HepG2 (cell line): ENCODE results near the gene FRK. TPM values are rescaled to one million over a fixed set of nuclear protein-coding genes. Genes with fewer than 3 reads are reported as not detected.

ENCODE experiments used
- ATAC-seq: fragments of 200-7000 bp; cut with Tn5 transposase; 3 replicates; pipeline ENCODE4 v1.9.1; 2020; ENCODE audit warnings: mild to moderate bottlenecking, moderate library complexity
- BruUV-seq: library from RNA; stranded (reverse); fragments of 400-500 nt; replicated peaks from 2 replicates; lab custom pipeline; 2021; lab: Mats Ljungman, UMichigan
- CTCF ChIA-PET: fragments of 300-600 bp; formaldehyde crosslinking; extraction: SDS; loops from one replicate; lab custom pipeline; 2021; ENCODE audit warnings: low total read pairs, inconsistent platforms, low intra/inter-chr PET ratio; lab: Yijun Ruan, JAX
- POLR2A ChIA-PET: fragments of 350-600 bp; sonication (Branson Sonifier 250); formaldehyde crosslinking; loops from one replicate; lab custom pipeline; 2020; ENCODE audit warnings: antibody characterized with exemption, inconsistent platforms; lab: Yijun Ruan, JAX
- DNase-seq: peaks from one replicate; pipeline ENCODE4 v3.0.0-alpha.2; 2015; ENCODE audit warnings: low spot score
- FAIRE-seq: peaks from 3 replicates; lab custom pipeline; 2011; peaks lifted over from hg19 to GRCh38; lab: Jason Lieb, UNC
- H2AFZ ChIP-seq: one replicate; pipeline ENCODE4 v1.6.1; 2011; ENCODE audit warnings: low read length, inconsistent platforms
- H3K27ac ChIP-seq: fragments of 300-600 bp; 3 replicates; pipeline ENCODE4 v1.8.0; 2011; ENCODE audit warnings: mixed run types, mild to moderate bottlenecking, mixed read lengths, low read length, inconsistent platforms; ENCODE audit not compliant: insufficient read depth; ENCODE audit errors: extremely low read length
- H3K27me3 ChIP-seq, 2 experiments: fragments of 200-600 bp in 1 of 2; 2 replicates in 1 of 2; 3 replicates in 1 of 2; pipeline versions ENCODE4 v1.6.0 to v1.8.0; 2011; ENCODE audit warnings: low read length in 2 of 2, mild to moderate bottlenecking in 2 of 2, moderate library complexity in 2 of 2, inconsistent platforms in 1 of 2; ENCODE audit not compliant: insufficient read depth in 2 of 2, control insufficient read depth in 1 of 2
- H3K36me3 ChIP-seq, 2 experiments: fragments of 200-600 bp in 1 of 2; replicated peaks in 1 of 2; 2 replicates in 1 of 2; 3 replicates in 1 of 2; pipeline versions ENCODE4 v1.5.1 to v1.8.0; 2011; ENCODE audit warnings: low read length in 2 of 2, inconsistent platforms in 1 of 2; ENCODE audit not compliant: insufficient read depth in 2 of 2, control insufficient read depth in 1 of 2
- H3K4me1 ChIP-seq: 2 replicates; pipeline ENCODE4 v1.5.1; 2012; ENCODE audit warnings: low read length, inconsistent platforms; ENCODE audit not compliant: insufficient read depth
- H3K4me2 ChIP-seq: 2 replicates; pipeline ENCODE4 v1.6.0; 2011; ENCODE audit warnings: low read depth, low read length, inconsistent platforms
- H3K4me3 ChIP-seq, 3 experiments: fragments of 200-600 bp in 1 of 3; sonication (generic), shearing (Covaris generic) in 1 of 3; replicated peaks in 1 of 3; 2 replicates each; pipeline ENCODE4 v1.5.1; 2011 to 2016; ENCODE audit warnings: low read length in 3 of 3, inconsistent platforms in 2 of 3, low read depth in 2 of 3, mild to moderate bottlenecking in 2 of 3, control low read depth in 1 of 3, mixed read lengths in 1 of 3; ENCODE audit not compliant: insufficient read depth in 1 of 3
- H3K79me2 ChIP-seq: one replicate; pipeline ENCODE4 v1.6.1; 2011; ENCODE audit warnings: low read length, inconsistent platforms; ENCODE audit not compliant: insufficient read depth
- H3K9ac ChIP-seq: 2 replicates; pipeline ENCODE4 v1.6.0; 2011; ENCODE audit warnings: mild to moderate bottlenecking, low read depth, low read length, inconsistent platforms; ENCODE audit not compliant: insufficient read depth
- H3K9me3 ChIP-seq: 2 replicates; pipeline ENCODE4 v1.5.1; 2012; ENCODE audit warnings: mild to moderate bottlenecking, low read length
- H4K20me1 ChIP-seq: 2 replicates; pipeline ENCODE4 v1.6.0; 2011; ENCODE audit warnings: inconsistent platforms, mild to moderate bottlenecking, low read length, moderate library complexity; ENCODE audit not compliant: insufficient read depth
- CBX1 ChIP-seq: IDR thresholded peaks from one replicate; pipeline ENCODE4 v1.6.1; 2016; ENCODE audit warnings: antibody characterized with exemption, low read depth
- FOXA3 ChIP-seq: IDR thresholded peaks from 2 replicates; pipeline ENCODE4 v1.6.1; 2016; ENCODE audit warnings: missing genetic modification reagents, missing compliant biosample characterization
- HNRNPUL1 ChIP-seq: fragments of 200-400 bp; formaldehyde crosslinking; IDR thresholded peaks from 2 replicates; pipeline ENCODE4 v1.6.1; 2017; ENCODE audit warnings: low read depth, mild to moderate bottlenecking, low read length, moderate library complexity
- MIXL1 ChIP-seq: IDR thresholded peaks from 2 replicates; pipeline ENCODE4 v1.6.1; 2016
- PRDM15 ChIP-seq: sonication (generic); formaldehyde crosslinking; IDR thresholded peaks from 2 replicates; pipeline ENCODE4 v1.4.0; 2020; ENCODE audit warnings: missing genetic modification reagents
- XBP1 ChIP-seq: sonication (generic); formaldehyde crosslinking; IDR thresholded peaks from 2 replicates; pipeline ENCODE4 v1.5.0; 2020; ENCODE audit warnings: missing genetic modification reagents
- ZNF562 ChIP-seq: sonication (generic); formaldehyde crosslinking; IDR thresholded peaks from 2 replicates; pipeline ENCODE4 v1.8.0; 2022; ENCODE audit warnings: missing genetic modification reagents, borderline replicate concordance
- ZNF564 ChIP-seq: sonication (generic); formaldehyde crosslinking; IDR thresholded peaks from 2 replicates; pipeline ENCODE4 v1.8.1; 2023; ENCODE audit warnings: mild to moderate bottlenecking, missing genetic modification reagents
- WGBS: methylation state at CpG from one replicate; pipeline ENCODE4 v1.1.6; 2017; ENCODE audit warnings: low lambda C conversion rate; 5-methylcytosine and 5-hydroxymethylcytosine counted together
- in situ Hi-C: cut with HindIII; loops from 2 replicates; pipeline ENCODE4 v1.10.0; 2017; ENCODE audit warnings: low pct_unique_long_range_greater_than_20kb; ENCODE audit not compliant: extremely low pct_ligation_motif_present
- intact Hi-C: fragments of 100-400 bp; cut with micrococcal nuclease; formaldehyde crosslinking; loops from one replicate; pipeline ENCODE4 v1.10.0; 2022; ENCODE audit not compliant: unreplicated experiment
- polyA plus RNA-seq, 8 experiments: library from polyadenylated mRNA; depleted of rRNA in 3 of 8; stranded (reverse) in 7 of 8; unstranded in 1 of 8; fragments of >200 nt; fragmentation: Illumina TruSeq in 4 of 8; extraction: Trizol in 4 of 8; gene quantifications; 2 replicates each; pipeline versions ENCODE4 v1.2.1 to v1.2.3, GENCODE V29; 2011 to 2016; ENCODE audit warnings: low read depth in 4 of 8, missing spikeins in 1 of 8, mixed read lengths in 1 of 8; ENCODE audit not compliant: insufficient read depth in 1 of 8
- total RNA-seq, 5 experiments: library from RNA; depleted of rRNA; stranded (reverse); fragments of >200 nt; fragmentation: Illumina TruSeq; extraction: Trizol; gene quantifications; 2 replicates each; pipeline ENCODE4 v1.2.3, GENCODE V29; 2016; ENCODE audit warnings: low read depth in 1 of 5

FRK gene
- total and polyA plus RNA-seq, 2 of the 13 experiments (the other 11 are each of a cell fraction or from before 2014, with no cell fraction given): 1.3 to 2.9 TPM

DNA sequence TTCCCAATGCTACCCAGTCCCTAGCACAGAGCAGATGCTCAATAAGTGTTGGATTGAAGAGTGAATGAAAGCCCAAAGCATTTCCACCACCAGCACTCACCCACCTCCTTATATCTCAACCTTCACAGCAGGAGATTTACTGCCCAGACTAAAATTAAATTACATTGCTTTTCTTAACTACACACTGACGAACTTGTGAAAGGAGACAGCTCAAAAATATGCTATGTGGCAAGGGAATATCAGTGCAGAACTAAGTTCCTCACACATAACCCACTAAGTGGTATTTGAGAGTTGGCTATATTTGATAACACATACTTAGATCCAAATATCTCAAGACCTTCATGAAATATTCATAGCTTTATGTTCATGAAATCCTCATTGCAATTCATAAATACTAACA lies 137.7 kb downstream of the FRK start:
- no peak for FAIRE-seq
- Histone ChIP-seq H3K4me2 (no peak overlapping the region), H3K9ac (no peak overlapping the region), H2AFZ (no peak overlapping the region), H3K27me3 (no peaks in the 10 kb centered on the region), H4K20me1 (no peaks in the 10 kb centered on the region), H3K36me3 (no peaks in the 10 kb centered on the region), H3K4me1 (no peaks in the 10 kb centered on the region), H3K79me2 (no peaks in the 10 kb centered on the region), H3K9me3 (no peaks in the 10 kb centered on the region), H3K4me3 (no peak overlapping the region), H3K27ac (no peak overlapping the region)
- no peak for DNase-seq
- POLR2A ChIA-PET: no interaction called here
- 0% methylated on average over 1 of the region's 1 CpG for WGBS
- intact Hi-C loops (no loop called here), in situ Hi-C loops (no loop called here)
- CTCF ChIA-PET: no interaction called here
- no peak for ATAC-seq
- no TSS peak for BruUV-seq
- TF ChIP-seq ZNF564 (CRISPR knock-in tag) (no peak), HNRNPUL1 (no peak), CBX1 (no peak), MIXL1 (CRISPR knock-in tag) (no peak), ZNF562 (CRISPR knock-in tag) (no peak), XBP1 (CRISPR knock-in tag) (no peak), FOXA3 (CRISPR knock-in tag) (no peak), PRDM15 (CRISPR knock-in tag) (no peak)
